ENCODE results near the gene SLC7A10. TPM values are rescaled to one million over a fixed set of nuclear protein-coding genes. Genes with fewer than 3 reads are reported as not detected.

The SLC7A10 gene
- total RNA-seq, 1 donor from 2014 or later: not detected

GRCh38 chr19:33208904-33209849 lies 16.5 kb downstream of the SLC7A10 start:
- intact Hi-C loops (cut with micrococcal nuclease): no loop called here

GRCh38 chr19:33208371-33208895 lies 17.2 kb downstream of the SLC7A10 start:
- H3K27me3 ChIP-seq (ENCODE audit: low read depth): no peaks in the 10 kb centered on the region
- intact Hi-C loops (cut with micrococcal nuclease): no loop called here
- no peak for DNase-seq
- no peaks in the 10 kb centered on the region for H3K9me3 ChIP-seq (replicated peaks)
- peaks cover 12% of the 10 kb centered on the region for H3K36me3 ChIP-seq
- TF ChIP-seq CTCF (IDR thresholded peaks at IDR 0.05; ENCODE audit: borderline replicate concordance): no peak
- H3K27ac ChIP-seq (replicated peaks): no peak overlapping the region
- no peaks in the 10 kb centered on the region for H3K4me1 ChIP-seq
- no peak overlapping the region for H3K4me3 ChIP-seq

More at GRCh38 chr19:33208904-33209849, 16.5 kb downstream of the SLC7A10 start:
- H3K27ac ChIP-seq (replicated peaks): no peak overlapping the region
- no peak for DNase-seq
- H3K36me3 ChIP-seq: peaks cover 12% of the 10 kb centered on the region
- TF ChIP-seq CTCF (IDR thresholded peaks at IDR 0.05; ENCODE audit: borderline replicate concordance): no peak
- H3K9me3 ChIP-seq (replicated peaks): no peaks in the 10 kb centered on the region
- no peak overlapping the region for H3K4me3 ChIP-seq
- no peaks in the 10 kb centered on the region for H3K27me3 ChIP-seq (ENCODE audit: low read depth)
- no peaks in the 10 kb centered on the region for H3K4me1 ChIP-seq

GRCh38 chr19:33207903-33208302 lies 17.7 kb downstream of the SLC7A10 start:
- TF ChIP-seq CTCF (IDR thresholded peaks at IDR 0.05; ENCODE audit: borderline replicate concordance): no peak
- peaks cover 12% of the 10 kb centered on the region for H3K36me3 ChIP-seq
- DNase-seq: no peak
- no peaks in the 10 kb centered on the region for H3K4me1 ChIP-seq
- no peaks in the 10 kb centered on the region for H3K9me3 ChIP-seq (replicated peaks)
- no peaks in the 10 kb centered on the region for H3K27me3 ChIP-seq (ENCODE audit: low read depth)
- no peak overlapping the region for H3K27ac ChIP-seq (replicated peaks)
- no peak overlapping the region for H3K4me3 ChIP-seq
- intact Hi-C loops (cut with micrococcal nuclease): no loop called here

GRCh38 chr19:33207040-33207620 lies 18.5 kb downstream of the SLC7A10 start:
- intact Hi-C loops (cut with micrococcal nuclease): no loop called here
- H3K36me3 ChIP-seq: peaks cover 12% of the 10 kb centered on the region
- H3K9me3 ChIP-seq (replicated peaks): no peaks in the 10 kb centered on the region
- H3K4me1 ChIP-seq: no peaks in the 10 kb centered on the region
- no peak overlapping the region for H3K4me3 ChIP-seq
- no peak overlapping the region for H3K27ac ChIP-seq (replicated peaks)
- TF ChIP-seq CTCF (IDR thresholded peaks at IDR 0.05; ENCODE audit: borderline replicate concordance): no peak
- no peak for DNase-seq
- no peaks in the 10 kb centered on the region for H3K27me3 ChIP-seq (ENCODE audit: low read depth)

GRCh38 chr19:33206261-33207039 lies 19.2 kb downstream of the SLC7A10 start:
- intact Hi-C loops (cut with micrococcal nuclease): no loop called here
- no peak for DNase-seq
- H3K27me3 ChIP-seq (ENCODE audit: low read depth): no peaks in the 10 kb centered on the region
- no peaks in the 10 kb centered on the region for H3K4me1 ChIP-seq
- no peak for TF ChIP-seq CTCF (IDR thresholded peaks at IDR 0.05; ENCODE audit: borderline replicate concordance)
- peaks cover 12% of the 10 kb centered on the region for H3K36me3 ChIP-seq
- no peaks in the 10 kb centered on the region for H3K9me3 ChIP-seq (replicated peaks)
- no peak overlapping the region for H3K4me3 ChIP-seq
- H3K27ac ChIP-seq (replicated peaks): no peak overlapping the region
